Activated T-helper 9 cell treated with anti-CD3 and anti-CD28 coated beads, Interleukin-2, amount 50 U/mL, for 16 hours (primary cell): Measurements from ENCODE around the gene PLBD1.

Source experiments
- DNase-seq: peaks from one replicate; pipeline ENCODE4 v3.0.0-alpha.2; 2020; ENCODE audit warnings: low read depth

PLBD1 gene

DNA sequence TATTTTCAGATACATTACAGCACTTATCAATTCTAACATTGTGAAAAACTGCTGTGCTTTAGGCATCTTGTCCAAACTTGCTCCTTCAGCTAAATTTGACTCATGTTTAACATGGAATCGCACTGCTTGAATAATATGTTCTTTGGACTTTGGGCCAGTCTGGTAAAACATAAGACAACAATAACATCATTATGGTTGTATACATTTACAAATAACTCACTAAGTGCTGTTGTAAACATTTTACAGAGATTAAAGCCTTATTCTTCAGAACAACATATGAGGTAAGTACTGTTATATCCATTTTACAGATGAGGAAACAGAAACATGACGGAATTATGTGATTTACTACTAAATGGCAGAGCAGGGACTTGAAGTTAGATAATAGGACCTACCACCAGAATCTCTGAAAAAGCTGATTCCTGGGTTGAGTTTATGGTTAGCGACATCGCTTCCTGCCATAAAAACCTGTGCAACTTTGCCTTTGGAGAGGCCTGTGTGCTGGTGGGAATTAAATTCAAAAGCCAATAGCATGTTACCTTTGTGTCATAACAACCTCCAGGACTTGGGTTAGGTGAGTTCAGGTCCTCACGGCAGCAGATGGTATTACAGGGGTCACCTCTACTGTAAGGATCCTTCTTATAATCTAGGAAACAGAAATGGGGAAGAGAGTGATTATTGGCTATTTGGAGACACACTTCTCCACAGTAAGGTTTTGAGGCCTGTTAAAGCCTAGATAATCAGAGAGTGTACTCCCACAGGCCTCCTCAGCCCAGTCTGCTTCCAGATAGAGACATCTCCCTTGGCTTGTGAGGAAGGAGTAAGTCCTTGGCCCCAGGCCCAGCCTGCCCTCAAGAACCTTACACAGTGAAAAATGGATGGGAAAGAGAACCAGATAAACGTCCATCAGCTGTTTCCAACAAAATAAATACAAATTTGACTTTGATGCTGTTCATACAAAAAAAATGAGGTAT lies 61.8 kb downstream of the PLBD1 start:
- DNase-seq, result no peak

GRCh38 chr12:14495326-14495725 lies 72.4 kb downstream of the PLBD1 start:
- DNase-seq, result no peak

- DNase-seq, result no peak
These were observed 84.8 kb downstream of the PLBD1 start for GRCh38 chr12:14482886-14483285.

DNA sequence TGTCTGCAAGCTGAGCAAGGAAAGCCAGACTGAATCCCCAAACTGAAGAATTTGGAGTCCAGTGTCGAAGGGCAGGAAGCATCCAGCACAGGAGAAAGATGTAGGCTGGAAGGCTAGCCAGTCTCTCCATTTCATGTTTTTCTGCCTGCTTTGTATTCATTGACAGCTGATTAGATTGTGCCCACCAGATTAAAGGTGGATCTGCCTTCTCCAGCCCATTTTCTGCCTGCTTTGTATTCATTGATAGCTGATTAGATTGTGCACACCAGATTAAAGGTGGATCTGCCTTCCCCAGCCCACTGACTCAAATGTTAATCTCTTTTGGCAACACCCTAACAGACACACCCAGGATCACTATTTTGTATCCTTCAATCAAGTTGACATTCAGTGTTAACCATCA lies 85.3 kb downstream of the PLBD1 start:
- DNase-seq, result no peak

GRCh38 chr12:14481201-14481600 lies 86.5 kb downstream of the PLBD1 start:
- no peak for DNase-seq

GRCh38 chr12:14479004-14479403 lies 88.7 kb downstream of the PLBD1 start:
- no peak for DNase-seq

DNA sequence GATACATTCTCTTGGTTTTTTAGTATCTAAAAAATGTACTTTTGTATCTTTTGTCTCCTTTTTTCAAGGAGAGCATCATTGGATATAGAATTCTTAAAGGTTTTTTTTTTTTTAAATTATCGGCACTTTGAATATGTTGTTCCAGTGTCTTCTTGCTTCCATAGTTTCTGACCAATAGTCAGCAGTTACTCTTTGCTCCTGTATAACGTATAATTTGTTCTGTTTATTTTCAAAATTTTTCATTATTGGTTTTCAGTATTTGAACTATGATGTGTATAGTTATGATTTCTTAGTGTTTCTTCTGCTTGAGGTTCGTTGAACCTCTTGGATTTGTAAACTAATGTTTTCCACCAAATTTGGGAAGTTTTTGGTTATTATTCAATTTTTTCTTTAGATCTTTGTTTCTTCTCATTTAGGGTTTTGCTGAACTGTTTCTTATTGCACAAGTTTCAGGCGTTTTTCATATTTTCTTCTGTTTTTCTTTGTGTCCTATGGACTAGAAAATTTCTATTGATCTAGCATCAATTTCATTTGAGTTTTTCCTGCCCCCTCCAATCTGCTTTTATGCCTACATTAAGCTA lies 93.9 kb downstream of the PLBD1 start:
- no peak for DNase-seq

DNA sequence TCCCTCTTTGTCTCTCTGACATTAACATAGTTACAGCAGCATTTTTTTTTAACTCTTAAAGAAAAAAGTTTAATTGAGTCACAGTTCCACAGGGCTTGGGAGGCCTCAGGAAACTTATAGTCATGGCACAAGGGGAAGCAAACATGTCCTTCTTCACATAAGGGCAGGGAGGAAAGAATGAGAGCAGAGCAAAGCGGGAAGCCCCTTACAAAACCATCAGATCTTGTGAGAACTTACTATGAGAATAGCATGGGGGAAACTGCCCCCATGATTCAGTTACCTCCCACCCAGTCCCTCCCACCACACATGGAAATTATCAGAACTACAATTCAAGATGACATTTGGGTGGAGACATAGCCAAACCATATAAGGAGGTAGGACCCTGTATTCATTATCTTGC lies 96.2 kb downstream of the PLBD1 start:
- DNase-seq, result no peak

DNA sequence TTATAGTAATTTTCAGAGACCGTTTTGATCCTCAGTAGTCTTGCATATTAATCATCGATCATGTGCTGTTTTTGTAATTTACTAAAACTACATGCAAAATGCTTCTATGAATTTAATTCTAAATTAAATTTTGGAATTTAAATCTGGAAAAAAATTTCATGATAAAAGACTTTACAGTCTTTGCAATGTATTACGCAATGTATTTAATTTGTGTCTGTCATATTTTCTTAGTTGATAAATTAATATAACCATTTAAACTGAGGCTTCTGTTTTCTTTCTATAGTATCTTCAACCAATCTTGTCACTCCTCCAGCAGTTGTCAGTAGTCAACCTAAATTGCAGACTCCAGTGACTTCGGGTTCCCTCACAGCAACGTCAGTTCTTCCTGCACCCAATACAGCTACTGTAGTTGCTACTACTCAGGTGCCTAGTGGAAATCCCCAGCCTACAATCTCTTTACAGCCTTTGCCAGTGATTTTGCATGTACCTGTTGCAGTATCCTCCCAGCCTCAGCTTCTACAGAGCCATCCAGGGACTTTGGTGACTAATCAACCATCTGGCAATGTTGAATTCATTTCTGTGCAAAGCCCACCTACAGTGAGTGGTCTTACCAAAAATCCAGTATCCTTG lies 107.4 kb downstream of the PLBD1 start:
- DNase-seq, result no peak

DNA sequence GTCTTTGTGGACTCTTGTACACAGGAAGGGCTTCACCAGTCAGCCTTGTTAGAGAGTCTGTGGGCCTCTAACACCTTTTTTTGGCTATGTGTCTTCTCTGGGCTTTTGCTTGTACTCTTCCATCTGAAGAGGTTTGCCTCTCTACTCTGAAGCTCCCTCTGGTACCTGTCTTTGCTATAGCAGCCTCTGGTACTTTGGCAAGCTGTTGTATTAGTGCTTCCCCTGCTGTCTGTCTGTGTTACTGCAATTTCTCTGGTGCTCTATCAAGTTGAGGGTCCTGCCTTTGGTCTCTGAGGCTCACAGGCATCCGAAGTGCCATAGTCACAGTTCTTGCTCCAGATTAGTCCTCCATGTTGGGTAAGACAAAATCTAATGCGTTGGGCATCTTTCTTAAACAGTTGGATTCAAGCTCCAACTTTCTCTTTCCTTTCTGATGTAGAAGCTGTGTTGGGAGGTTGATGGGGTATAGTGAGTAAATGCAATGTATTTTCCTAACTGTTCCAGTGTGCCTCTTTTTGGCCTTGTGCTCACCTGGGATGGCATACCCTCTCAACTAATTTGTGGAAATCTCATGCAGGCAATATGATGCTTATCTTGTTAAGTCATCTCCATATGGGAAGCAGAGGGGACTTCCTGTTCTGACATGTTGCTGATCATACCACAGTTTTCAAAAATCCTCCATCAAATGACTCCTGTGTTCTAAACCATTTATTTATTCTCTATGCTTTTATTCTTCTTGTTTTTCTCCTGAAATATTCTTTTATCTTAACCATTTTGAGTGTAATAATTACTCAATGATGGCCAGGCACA lies 113.4 kb downstream of the PLBD1 start:
- DNase-seq, result no peak
